C4-2B (cell line): ENCODE data around the gene CD52.

Source experiments
- H3K27ac ChIP-seq: fragments of 450-650 bp; 2 replicates; pipeline ENCODE4 v1.5.1; 2017
- CTCF ChIP-seq: fragments of 450-650 bp; conservative IDR thresholded peaks from 2 replicates; pipeline ENCODE4 v1.5.1; 2017; ENCODE audit warnings: mild to moderate bottlenecking
- ZFX ChIP-seq: fragments of 450-650 bp; IDR thresholded peaks from 2 replicates; pipeline ENCODE4 v1.6.1; 2017

Gene CD52

GRCh38 chr1:26297057-26297790, 20.5 kb upstream of the CD52 start:
- no peak overlapping the region for H3K27ac ChIP-seq
- no peak for TF ChIP-seq ZFX
- TF ChIP-seq CTCF = no peak

GRCh38 chr1:26297791-26298124, 20.0 kb upstream of the CD52 start:
- TF ChIP-seq CTCF (no peak), ZFX (no peak)
- 0 out of 2 replicates have a peak overlapping the region, but pooled peaks have one; percentile 2 for H3K27ac ChIP-seq

GRCh38 chr1:26300578-26301275, 17.0 kb upstream of the CD52 start:
- no peak for TF ChIP-seq CTCF
- no peak for TF ChIP-seq ZFX
- H3K27ac ChIP-seq = no peak overlapping the region

- TF ChIP-seq CTCF (no peak), ZFX (no peak)
- H3K27ac ChIP-seq = no peak overlapping the region
Observed at GRCh38 chr1:26302733-26303405, 14.9 kb upstream of the CD52 start.

- no peak for TF ChIP-seq CTCF
- TF ChIP-seq ZFX = no peak
- peak overlapping the region; percentile 74 for H3K27ac ChIP-seq
Observed at GRCh38 chr1:26305667-26306289, 12.0 kb upstream of the CD52 start.

- peak within 1 kb of the TSS; percentile 74 for H3K27ac ChIP-seq
- no peak for TF ChIP-seq CTCF
- TF ChIP-seq ZFX = peak; percentile 19; the same call in 1 of the 2 replicates
Observed at GRCh38 chr1:26306290-26307229, 11.2 kb upstream of the CD52 start, which contains the start of gene UBXN11. TSS of gene UBXN11 (minus strand) at chr1:26306636. CDS start at chr1:26302883, 3,753 bp downstream.
